A673 (cell line): ENCODE measurements around the gene SPEM3. TPM values are rescaled to one million over a fixed set of nuclear protein-coding genes. Genes with fewer than 3 reads are reported as not detected.

Experiments used
- BruUV-seq: library from RNA; stranded (reverse); fragments of 400-500 nt; replicated peaks from 2 replicates; lab custom pipeline; 2021; lab: Mats Ljungman, UMichigan
- CTCF ChIA-PET: fragments of 300-600 bp; sonication (Branson Sonifier 250); formaldehyde crosslinking; loops from one replicate; lab custom pipeline; 2022; ENCODE audit warnings: antibody characterized with exemption; lab: Charles Lee
- POLR2A ChIA-PET: fragments of 300-600 bp; sonication (Branson Sonifier 250); formaldehyde crosslinking; loops from one replicate; lab custom pipeline; 2022; ENCODE audit warnings: antibody characterized with exemption; ENCODE audit not compliant: low non-redundant PET; lab: Charles Lee
- DNase-seq: peaks from one replicate; pipeline ENCODE4 v3.0.0-alpha.2; 2015; ENCODE audit warnings: low spot score
- H3K27ac ChIP-seq: fragments of 200-600 bp; sonication (generic); 2 replicates; pipeline ENCODE4 v1.5.1; 2016; ENCODE audit warnings: mixed run types, low read depth, mild to moderate bottlenecking, mixed read lengths, antibody characterized with exemption, low read length; ENCODE audit not compliant: poor library complexity, severe bottlenecking
- H3K27me3 ChIP-seq: fragments of 200-600 bp; sonication (generic); replicated peaks from 2 replicates; pipeline ENCODE4 v1.6.1; 2017; ENCODE audit warnings: mixed run types, low read depth, mild to moderate bottlenecking, mixed read lengths, antibody characterized with exemption, low read length; ENCODE audit not compliant: insufficient read depth, poor library complexity
- H3K36me3 ChIP-seq: fragments of 200-600 bp; sonication (generic); 2 replicates; pipeline ENCODE4 v1.6.1; 2016; ENCODE audit warnings: mixed run types, mild to moderate bottlenecking, mixed read lengths, antibody characterized with exemption, low read length; ENCODE audit not compliant: insufficient read depth, poor library complexity, severe bottlenecking
- H3K4me1 ChIP-seq: fragments of 200-600 bp; sonication (generic); 2 replicates; pipeline ENCODE4 v1.6.1; 2017; ENCODE audit warnings: mixed run types, mild to moderate bottlenecking, mixed read lengths, antibody characterized with exemption, low read length; ENCODE audit not compliant: insufficient read depth, poor library complexity, severe bottlenecking
- H3K4me3 ChIP-seq: fragments of 200-600 bp; sonication (generic); 2 replicates; pipeline ENCODE4 v1.5.1; 2016; ENCODE audit warnings: low read depth, mixed run types, mild to moderate bottlenecking, mixed read lengths, low read length; ENCODE audit not compliant: poor library complexity, severe bottlenecking
- H3K9me3 ChIP-seq: fragments of 200-600 bp; sonication (generic); 2 replicates; pipeline ENCODE4 v1.6.1; 2016; ENCODE audit warnings: mixed run types, low read depth, mild to moderate bottlenecking, mixed read lengths, antibody characterized with exemption, low read length; ENCODE audit not compliant: poor library complexity, severe bottlenecking
- EZH2 ChIP-seq: fragments of 200-600 bp; sonication (generic); IDR thresholded peaks from 2 replicates; pipeline ENCODE4 v1.6.1; 2017; ENCODE audit warnings: borderline replicate concordance, low read depth, mild to moderate bottlenecking, mixed read lengths, antibody characterized with exemption, low read length; ENCODE audit not compliant: poor library complexity, severe bottlenecking
- intact Hi-C: fragments of 100-400 bp; cut with micrococcal nuclease; formaldehyde crosslinking; loops from one replicate; pipeline ENCODE4 v1.10.0; 2022; ENCODE audit not compliant: unreplicated experiment
- total RNA-seq: library from RNA; stranded (reverse); gene quantifications from 2 replicates; pipeline ENCODE4 v1.2.3, GENCODE V29; 2021
- TF ChIP-seq, protein P1 (sequence below): fragments of 300-800, 200-600 bp; sonication (generic); conservative IDR thresholded peaks from 2 replicates; pipeline ENCODE4 v1.5.1; 2017; ENCODE audit warnings: low read depth, mild to moderate bottlenecking, antibody characterized with exemption, low read length, moderate library complexity, mixed read lengths

SPEM3 gene
- total RNA-seq, 1 experiment from 2014 or later: not detected

DNA sequence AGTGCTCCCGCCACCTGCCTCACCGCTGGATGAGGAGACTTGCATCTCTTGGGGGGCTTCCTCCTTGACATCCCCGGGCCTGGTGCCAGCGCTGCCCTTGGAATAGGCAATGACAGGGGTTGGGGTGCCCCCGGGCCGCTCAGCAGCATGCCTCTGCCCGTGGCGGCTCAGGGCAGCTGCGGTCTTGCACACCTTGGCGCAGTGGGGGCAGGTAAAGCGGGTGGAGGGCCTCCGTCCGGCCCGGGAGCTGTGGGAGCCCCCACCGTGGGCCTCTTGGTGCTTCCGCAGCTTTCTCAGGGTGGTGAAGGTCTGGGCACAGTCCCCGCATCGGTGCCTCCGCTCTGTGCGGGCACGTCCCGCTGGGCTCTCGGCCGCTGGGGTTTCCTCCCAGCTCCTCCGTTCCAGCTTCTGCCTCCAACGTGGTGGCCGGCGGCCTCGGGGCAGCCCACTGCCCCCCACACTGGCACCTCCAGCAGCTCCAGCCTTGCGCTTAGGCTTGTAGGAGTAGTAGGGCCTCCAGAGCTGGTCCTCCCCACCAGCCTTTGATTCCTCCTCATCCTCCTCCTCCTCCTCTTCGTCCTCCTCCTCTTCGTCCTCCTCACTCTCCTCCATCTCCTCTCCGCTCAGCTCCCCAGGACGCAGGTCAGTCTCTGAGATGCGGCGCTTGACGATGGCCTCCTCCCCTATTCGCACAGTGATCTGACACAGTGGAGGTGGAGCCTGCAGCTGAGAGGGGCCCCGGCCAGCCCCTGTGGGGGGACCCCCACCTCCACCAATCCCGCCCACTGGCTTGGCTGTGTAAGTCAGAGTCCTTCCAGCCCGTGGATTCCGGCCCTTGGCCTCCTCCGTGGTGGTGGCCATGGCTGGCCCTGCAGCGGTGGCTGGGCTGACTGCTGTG is 34.1 kb downstream of the SPEM3 start:
- intact Hi-C loops: no loop called here
- BruUV-seq: no TSS peak
- POLR2A ChIA-PET: no interaction called here
- H3K27me3 ChIP-seq: no peaks in the 10 kb centered on the region
- H3K36me3 ChIP-seq: peaks cover 12% of the 10 kb centered on the region
- no peaks in the 10 kb centered on the region for H3K9me3 ChIP-seq
- TF ChIP-seq EZH2: no peak
- TF ChIP-seq, protein P1, sequence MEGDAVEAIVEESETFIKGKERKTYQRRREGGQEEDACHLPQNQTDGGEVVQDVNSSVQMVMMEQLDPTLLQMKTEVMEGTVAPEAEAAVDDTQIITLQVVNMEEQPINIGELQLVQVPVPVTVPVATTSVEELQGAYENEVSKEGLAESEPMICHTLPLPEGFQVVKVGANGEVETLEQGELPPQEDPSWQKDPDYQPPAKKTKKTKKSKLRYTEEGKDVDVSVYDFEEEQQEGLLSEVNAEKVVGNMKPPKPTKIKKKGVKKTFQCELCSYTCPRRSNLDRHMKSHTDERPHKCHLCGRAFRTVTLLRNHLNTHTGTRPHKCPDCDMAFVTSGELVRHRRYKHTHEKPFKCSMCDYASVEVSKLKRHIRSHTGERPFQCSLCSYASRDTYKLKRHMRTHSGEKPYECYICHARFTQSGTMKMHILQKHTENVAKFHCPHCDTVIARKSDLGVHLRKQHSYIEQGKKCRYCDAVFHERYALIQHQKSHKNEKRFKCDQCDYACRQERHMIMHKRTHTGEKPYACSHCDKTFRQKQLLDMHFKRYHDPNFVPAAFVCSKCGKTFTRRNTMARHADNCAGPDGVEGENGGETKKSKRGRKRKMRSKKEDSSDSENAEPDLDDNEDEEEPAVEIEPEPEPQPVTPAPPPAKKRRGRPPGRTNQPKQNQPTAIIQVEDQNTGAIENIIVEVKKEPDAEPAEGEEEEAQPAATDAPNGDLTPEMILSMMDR: no peak
- no peak for DNase-seq
- CTCF ChIA-PET: no interaction called here
- H3K27ac ChIP-seq: no peak overlapping the region
- no peaks in the 10 kb centered on the region for H3K4me1 ChIP-seq
- H3K4me3 ChIP-seq: no peak overlapping the region

DNA sequence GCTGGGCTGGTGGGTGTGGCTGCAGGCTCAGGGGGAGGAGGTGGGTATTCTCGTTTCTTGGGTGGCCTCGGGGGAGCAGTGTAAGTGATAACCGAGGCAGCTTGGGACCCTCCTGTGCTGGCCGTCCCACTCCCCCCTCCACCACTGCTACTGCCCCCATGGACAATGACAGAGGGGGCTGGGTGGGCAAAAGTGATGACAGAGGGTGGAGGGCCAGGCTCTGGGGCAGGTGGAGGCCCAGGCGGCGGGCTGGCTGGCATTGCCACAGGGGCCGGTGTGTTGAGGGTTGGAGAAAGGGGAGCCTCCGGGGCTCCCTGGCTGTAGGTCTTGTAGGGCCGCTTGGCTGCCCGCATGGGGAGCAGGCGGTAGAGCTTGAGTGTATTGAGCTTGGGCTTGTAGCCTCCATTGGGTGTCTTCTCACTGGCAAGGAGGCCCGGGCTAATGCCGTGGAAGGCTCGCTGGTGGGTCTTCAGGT is 34.8 kb downstream of the SPEM3 start:
- BruUV-seq: no TSS peak
- ChIA-PET CTCF (no interaction called here), POLR2A (no interaction called here)
- Histone ChIP-seq H3K9me3 (no peaks in the 10 kb centered on the region), H3K27ac (no peak overlapping the region), H3K4me1 (no peaks in the 10 kb centered on the region), H3K36me3 (peaks cover 12% of the 10 kb centered on the region), H3K4me3 (no peak overlapping the region), H3K27me3 (no peaks in the 10 kb centered on the region)
- no peak for DNase-seq
- intact Hi-C loops: no loop called here
- no peak for TF ChIP-seq EZH2
- TF ChIP-seq, protein P1: no peak

DNA sequence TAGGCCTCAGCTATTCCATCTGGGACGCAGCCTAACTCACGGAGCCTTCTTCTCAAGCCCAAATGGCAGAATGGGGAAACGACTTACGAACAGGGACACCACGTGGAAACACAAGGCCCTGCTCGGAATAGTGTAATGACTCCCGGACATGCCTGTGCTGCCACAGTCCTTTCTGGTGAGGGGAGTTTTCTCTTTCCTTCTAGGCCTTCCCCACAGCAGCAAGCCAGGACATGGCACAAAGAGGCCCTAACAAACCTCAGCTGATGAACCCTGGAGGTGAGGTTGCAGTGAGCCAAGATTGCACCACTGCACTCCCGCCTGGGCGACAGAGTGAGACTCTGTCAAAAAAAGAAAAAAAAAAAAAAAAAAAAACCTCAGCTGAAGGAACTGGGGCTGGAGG is 35.4 kb downstream of the SPEM3 start:
- no peaks in the 10 kb centered on the region for H3K27me3 ChIP-seq
- no peak overlapping the region for H3K27ac ChIP-seq
- TF ChIP-seq, protein P1: no peak
- TF ChIP-seq EZH2: no peak
- no peaks in the 10 kb centered on the region for H3K9me3 ChIP-seq
- POLR2A ChIA-PET: interaction anchor here (0.6 to 0.7 kb wide), 3 partner anchors 9 to 26 kb away, joined by 5 to 10 read pairs (median 9); partner anchors contain the start of gene ZBTB4
- no peak overlapping the region for H3K4me3 ChIP-seq
- BruUV-seq: no TSS peak
- DNase-seq: no peak
- H3K36me3 ChIP-seq: peaks cover 12% of the 10 kb centered on the region
- intact Hi-C loops: no loop called here
- no peaks in the 10 kb centered on the region for H3K4me1 ChIP-seq
- CTCF ChIA-PET: no interaction called here
